ENCODE data around the gene ZNF385B.

DNA sequence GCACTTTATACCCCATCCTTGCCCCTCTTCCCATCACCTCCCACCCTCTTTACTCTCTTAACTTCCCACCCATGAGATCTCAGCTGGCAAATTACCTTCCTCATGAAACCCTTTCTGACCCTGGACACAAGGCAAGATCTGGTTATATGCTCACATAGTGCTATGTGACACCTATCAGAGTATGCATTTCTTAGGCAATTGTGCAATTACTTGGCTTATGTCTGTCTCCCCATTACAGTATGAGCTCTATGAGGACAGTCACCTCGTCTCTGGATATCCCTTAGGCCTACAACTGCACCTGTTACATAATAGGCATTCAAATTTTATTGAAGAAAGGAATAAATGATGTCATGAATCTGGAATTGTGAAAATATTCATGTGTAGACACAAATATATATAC is 91.4 kb downstream of the ZNF385B start:
- no peak for TF ChIP-seq CTCF (IDR thresholded peaks at IDR 0.05)
- no peak for TF ChIP-seq POLR2AphosphoS5 (IDR thresholded peaks at IDR 0.05)
